Measurements from ENCODE around the gene COL13A1. TPM values are rescaled to one million over a fixed set of nuclear protein-coding genes. Genes with fewer than 3 reads are reported as not detected.

The COL13A1 gene
- total RNA-seq, 1 donor from 2014 or later = 9.2 TPM

DNA sequence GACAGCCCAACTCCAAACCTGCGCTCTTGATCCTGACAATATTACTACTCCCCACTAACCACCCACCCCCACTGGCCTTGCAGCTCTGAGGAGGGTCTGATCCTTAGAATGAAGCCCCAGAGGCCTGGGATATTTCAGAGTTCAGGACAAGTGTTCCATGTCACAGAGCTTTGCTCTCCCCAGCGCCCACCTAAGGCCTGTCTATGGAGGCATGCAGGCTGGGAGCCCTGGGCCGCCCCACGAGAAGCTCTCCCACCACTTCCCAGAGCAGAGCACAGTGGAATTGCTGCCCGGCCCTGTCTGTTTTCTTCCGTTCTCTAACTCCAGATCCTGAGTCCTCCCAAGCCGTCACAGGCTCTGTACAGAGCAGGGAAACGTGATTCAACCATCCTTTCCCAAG, 74.6 kb downstream of the COL13A1 start:
- ATAC-seq = no peak
- TF ChIP-seq, protein P1, sequence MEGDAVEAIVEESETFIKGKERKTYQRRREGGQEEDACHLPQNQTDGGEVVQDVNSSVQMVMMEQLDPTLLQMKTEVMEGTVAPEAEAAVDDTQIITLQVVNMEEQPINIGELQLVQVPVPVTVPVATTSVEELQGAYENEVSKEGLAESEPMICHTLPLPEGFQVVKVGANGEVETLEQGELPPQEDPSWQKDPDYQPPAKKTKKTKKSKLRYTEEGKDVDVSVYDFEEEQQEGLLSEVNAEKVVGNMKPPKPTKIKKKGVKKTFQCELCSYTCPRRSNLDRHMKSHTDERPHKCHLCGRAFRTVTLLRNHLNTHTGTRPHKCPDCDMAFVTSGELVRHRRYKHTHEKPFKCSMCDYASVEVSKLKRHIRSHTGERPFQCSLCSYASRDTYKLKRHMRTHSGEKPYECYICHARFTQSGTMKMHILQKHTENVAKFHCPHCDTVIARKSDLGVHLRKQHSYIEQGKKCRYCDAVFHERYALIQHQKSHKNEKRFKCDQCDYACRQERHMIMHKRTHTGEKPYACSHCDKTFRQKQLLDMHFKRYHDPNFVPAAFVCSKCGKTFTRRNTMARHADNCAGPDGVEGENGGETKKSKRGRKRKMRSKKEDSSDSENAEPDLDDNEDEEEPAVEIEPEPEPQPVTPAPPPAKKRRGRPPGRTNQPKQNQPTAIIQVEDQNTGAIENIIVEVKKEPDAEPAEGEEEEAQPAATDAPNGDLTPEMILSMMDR (IDR thresholded peaks at IDR 0.05) = no peak

DNA sequence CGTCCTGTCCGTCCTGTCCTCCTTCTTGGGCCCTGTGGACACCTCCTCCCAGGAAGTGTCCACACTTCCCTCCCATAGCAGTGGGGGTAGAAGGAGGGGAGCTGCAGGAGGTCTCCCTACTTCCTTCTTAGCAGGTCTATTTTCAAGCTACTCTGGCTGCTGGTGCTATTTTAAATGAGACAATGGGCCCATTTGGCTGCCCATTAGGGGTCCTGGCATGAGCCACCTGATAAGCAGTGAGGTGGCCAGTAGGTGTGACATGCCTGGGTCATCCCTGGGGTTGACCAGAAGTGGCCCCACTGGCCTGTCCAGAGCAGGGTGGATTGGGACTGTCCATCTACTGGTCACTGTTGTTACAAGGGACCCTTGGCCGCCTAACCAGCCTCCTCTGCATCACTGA, 75.2 kb downstream of the COL13A1 start:
- no peaks in the 10 kb centered on the region for H3K9me3 ChIP-seq
- intact Hi-C loops (cut with DNase I) = no loop called here
- H3K4me1 ChIP-seq = no peaks in the 10 kb centered on the region
- H3K27me3 ChIP-seq (ENCODE audit: low read depth) = peaks cover 21% of the 10 kb centered on the region
- ATAC-seq = no peak
- no peak overlapping the region for H3K4me3 ChIP-seq
- H3K27ac ChIP-seq = no peak overlapping the region
- TF ChIP-seq, protein P1 (IDR thresholded peaks at IDR 0.05) = no peak
- H3K36me3 ChIP-seq = no peaks in the 10 kb centered on the region
- no peak for DNase-seq

More for the DNA sequence above, 74.6 kb downstream of the COL13A1 start:
- H3K9me3 ChIP-seq = no peaks in the 10 kb centered on the region
- peaks cover 16% of the 10 kb centered on the region for H3K27me3 ChIP-seq (ENCODE audit: low read depth)
- no peaks in the 10 kb centered on the region for H3K36me3 ChIP-seq
- intact Hi-C loops (cut with DNase I) = no loop called here
- no peak overlapping the region for H3K4me3 ChIP-seq
- no peak overlapping the region for H3K27ac ChIP-seq
- no peak for DNase-seq
- no peaks in the 10 kb centered on the region for H3K4me1 ChIP-seq

- no peaks in the 10 kb centered on the region for H3K9me3 ChIP-seq
- peaks cover 21% of the 10 kb centered on the region for H3K27me3 ChIP-seq (ENCODE audit: low read depth)
- no peaks in the 10 kb centered on the region for H3K36me3 ChIP-seq
- no peaks in the 10 kb centered on the region for H3K4me1 ChIP-seq
- intact Hi-C loops (cut with DNase I) = no loop called here
- no peak overlapping the region for H3K27ac ChIP-seq
- TF ChIP-seq, protein P1 (IDR thresholded peaks at IDR 0.05) = no peak
- H3K4me3 ChIP-seq = no peak overlapping the region
- peak in 1 of 2 donors; percentile 6 for ATAC-seq
- DNase-seq = no peak
Observed at GRCh38 chr10:69878038-69878437, 76.3 kb downstream of the COL13A1 start.

GRCh38 chr10:69878951-69879350, 77.2 kb downstream of the COL13A1 start:
- Histone ChIP-seq H3K4me1 (no peaks in the 10 kb centered on the region), H3K36me3 (no peaks in the 10 kb centered on the region), H3K27me3 (ENCODE audit: low read depth) (peaks cover 21% of the 10 kb centered on the region), H3K27ac (no peak overlapping the region), H3K4me3 (no peak overlapping the region), H3K9me3 (no peaks in the 10 kb centered on the region)
- intact Hi-C loops (cut with DNase I) = no loop called here
- no peak for DNase-seq
- no peak for ATAC-seq
- TF ChIP-seq, protein P1 (IDR thresholded peaks at IDR 0.05) = no peak

GRCh38 chr10:69879634-69880257, 78.0 kb downstream of the COL13A1 start:
- no peak overlapping the region for H3K4me3 ChIP-seq
- no peak overlapping the region for H3K27ac ChIP-seq
- H3K27me3 ChIP-seq (ENCODE audit: low read depth) = peaks cover 21% of the 10 kb centered on the region
- TF ChIP-seq, protein P1 (IDR thresholded peaks at IDR 0.05) = no peak
- no peaks in the 10 kb centered on the region for H3K9me3 ChIP-seq
- DNase-seq = no peak
- intact Hi-C loops (cut with DNase I) = no loop called here
- H3K36me3 ChIP-seq = no peaks in the 10 kb centered on the region
- no peak for ATAC-seq
- H3K4me1 ChIP-seq = no peaks in the 10 kb centered on the region
